NCI-H526 treated with DMSO at 0.1 percent for 48 hours (cell line): ENCODE results near the gene RAB7B.

Experiments
- DNase-seq: peaks from one replicate; lab custom pipeline; 2025; lab: John Stamatoyannopoulos, UW

The RAB7B gene

DNA sequence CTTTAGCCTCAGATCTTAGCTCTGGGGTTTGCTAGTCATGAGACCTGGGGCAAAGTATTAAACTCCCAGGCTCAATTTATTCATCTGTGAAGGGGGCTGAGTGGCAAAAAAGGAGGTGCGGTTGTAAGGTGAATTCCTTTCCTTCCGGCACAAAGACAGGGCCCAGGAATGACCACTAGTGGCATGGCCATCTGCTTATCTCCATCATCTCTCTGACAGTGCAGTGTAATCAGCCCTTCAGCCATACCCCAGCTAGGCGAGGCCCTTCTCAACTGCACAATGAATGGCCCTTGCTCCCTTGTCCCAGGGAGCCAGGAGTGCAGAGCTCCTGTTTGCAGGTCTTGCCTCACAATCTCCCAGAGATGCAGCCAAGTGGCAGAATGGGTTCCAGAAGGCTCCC, 54.3 kb downstream of the RAB7B start:
- no peak for DNase-seq

DNA sequence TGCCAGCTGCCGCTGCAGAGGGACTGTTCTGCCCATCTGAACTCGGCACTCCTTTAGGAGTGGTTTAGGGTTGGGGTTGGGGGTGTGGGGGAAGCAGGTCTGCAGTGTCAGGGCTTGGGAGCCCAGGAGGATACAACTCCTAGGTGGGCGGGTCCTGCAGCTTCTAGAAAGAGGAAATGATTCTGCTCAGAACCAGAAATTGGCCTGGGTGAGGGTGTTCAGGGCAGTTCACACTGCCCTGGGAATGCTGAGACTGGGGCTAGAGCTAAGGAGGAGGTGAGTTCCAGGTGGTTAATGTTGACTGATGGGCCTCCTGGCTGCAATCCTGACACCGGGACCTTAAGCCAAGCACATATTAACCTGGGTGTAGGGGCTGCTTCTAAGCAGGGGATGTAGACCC, 55.2 kb downstream of the RAB7B start:
- no peak for DNase-seq

DNA sequence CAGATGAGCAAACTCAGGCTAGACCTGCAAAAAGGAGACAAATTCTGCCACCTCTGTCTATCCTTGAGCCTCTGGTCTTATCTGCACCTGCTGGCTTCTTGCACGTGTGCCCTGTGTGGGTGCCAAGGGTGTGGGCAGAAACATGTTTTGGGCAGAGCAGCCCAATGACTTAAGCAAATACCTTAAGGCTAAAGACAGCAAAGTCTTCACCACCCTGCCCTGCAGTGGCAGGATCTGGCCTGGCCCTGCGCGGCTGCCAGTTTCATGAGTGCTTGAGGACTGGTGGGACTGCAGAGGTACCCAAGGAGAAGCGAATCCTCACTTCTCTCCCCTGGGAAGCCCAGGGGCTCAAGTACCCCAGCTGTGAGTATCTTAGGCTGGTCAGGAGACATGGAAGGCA, 56.2 kb downstream of the RAB7B start:
- no peak for DNase-seq

DNA sequence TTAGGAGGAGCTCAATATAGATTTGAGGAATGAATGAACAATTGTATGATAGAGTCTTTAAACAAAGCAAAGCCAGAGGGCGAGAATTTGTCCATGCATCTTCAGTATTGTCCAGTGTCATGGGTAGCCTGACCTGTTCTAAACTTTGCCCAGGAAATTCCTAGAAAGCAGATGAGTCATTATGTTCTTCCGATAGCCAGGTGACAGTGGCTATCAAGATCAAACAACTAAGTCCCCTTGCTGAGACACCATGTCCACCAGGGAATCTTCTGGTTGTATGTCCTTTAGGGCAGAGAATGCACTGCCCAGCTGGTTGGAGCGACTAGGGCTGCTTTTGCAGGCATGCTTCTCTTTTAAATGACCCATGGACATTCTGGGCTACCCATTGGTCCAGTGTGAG, 58.1 kb downstream of the RAB7B start:
- no peak for DNase-seq

DNA sequence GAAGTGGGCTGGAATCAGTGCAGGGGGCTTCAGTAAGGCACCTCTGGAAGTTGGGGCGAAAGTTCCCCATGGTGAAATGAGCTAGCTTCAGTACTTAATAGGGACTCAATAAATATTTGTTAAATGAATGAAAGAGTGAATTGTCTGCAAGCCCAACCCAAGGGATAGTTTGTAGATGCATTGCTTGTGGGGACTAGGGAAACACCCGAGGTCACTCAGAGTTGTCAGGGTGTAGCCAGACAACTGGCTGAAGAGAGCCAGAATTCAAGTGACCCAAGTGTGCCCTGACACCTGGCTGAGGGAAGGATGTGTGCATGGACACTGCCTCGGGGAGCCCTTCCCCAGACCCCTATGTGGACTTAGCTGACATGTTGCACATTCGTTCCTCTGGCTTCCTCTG, 58.7 kb downstream of the RAB7B start:
- DNase-seq = no peak

DNA sequence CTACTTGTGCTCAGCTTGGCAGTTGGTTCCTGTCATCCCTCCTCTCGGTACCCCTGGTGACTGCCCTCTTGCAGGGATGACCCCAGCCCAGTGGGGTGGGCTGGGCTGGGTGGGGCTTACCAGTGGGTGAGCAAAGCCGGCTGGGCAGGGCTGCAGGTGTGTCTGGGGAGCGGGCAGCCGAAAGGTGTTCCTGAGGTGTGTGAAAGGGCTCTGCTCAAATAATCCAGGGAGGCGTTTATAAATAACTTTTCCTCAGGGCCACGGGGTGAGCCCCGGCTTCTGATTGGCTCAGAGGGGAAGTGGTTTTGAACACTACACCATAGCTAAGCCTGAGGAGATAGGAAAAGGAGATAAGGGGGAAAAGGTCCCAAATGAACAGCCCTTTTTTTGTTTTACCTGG, 60.0 kb downstream of the RAB7B start, which contains the start of gene SLC26A9:
SLC26A9 (minus strand) TSS at position 212 of the 400 bp plus-strand sequence. CDS start 7,636 bp downstream, outside the sequence.
- no peak for DNase-seq

- no peak for DNase-seq
Measured at GRCh38 chr1:205942631-205943159, 60.5 kb downstream of the RAB7B start.

- DNase-seq = no peak
Measured at GRCh38 chr1:205940710-205941109, 62.5 kb downstream of the RAB7B start.

- DNase-seq = no peak
Measured at GRCh38 chr1:205939690-205940330, 63.4 kb downstream of the RAB7B start.

DNA sequence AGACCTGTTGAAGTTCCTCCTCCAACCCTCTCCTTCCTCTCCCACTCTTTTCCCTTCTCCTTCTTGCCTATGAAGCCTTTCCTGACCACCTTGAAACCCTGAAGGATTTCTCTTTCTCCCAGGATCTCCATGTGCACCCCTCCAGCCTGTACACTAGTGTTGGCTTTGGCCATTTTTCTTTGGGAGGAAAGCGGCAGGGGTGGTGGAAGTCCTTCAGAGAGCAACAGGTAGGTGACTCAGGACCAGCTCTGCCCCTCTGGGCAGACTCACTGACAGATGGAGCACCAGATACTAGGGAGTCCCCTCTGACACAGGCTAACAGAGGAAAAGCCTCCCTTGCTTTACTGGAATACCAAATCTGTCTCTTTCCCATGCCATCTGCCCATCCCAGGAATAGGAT, 64.5 kb downstream of the RAB7B start:
- DNase-seq = no peak

- no peak for DNase-seq
Measured at GRCh38 chr1:205936846-205937586, 66.2 kb downstream of the RAB7B start.

DNA sequence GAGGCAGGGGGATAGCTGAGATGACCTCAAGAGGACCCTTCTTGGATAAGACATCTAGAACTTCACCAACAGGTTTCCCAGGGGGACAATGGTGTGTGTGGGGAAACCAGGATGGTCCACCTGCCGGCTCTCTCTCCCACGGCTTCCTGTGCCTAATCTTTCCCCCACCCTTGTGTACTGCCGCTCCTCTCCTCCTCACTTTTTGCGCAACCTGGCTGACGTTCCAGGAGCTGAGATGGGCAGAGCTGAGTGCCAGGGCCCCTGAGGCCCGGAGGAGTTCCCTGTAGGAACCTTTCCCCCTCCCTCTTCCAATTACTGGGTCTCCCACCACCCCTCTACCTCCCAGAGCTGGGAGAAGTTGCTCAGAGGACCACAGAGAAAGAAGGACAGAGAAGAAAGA, 66.9 kb downstream of the RAB7B start:
- DNase-seq = no peak

DNA sequence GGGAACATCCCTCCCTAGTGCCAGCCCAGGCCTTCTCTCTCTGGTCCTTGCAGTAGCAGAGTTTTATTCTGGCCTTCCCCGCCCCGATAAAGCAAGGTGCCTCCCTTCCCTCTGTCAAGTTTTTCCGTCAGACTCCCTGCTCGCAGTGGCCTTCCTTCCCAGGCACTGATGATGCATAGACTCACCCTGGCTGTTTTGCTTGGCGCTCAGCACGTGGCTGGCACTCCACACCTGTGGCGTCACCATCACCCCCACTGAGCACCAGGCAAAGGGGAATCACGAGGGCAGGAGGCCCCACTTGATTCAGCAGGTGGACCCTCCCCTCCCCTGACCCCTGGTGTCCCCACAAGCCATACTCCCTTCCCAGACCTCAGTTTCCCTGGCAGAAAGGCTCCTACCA, 67.3 kb downstream of the RAB7B start:
- DNase-seq = no peak

DNA sequence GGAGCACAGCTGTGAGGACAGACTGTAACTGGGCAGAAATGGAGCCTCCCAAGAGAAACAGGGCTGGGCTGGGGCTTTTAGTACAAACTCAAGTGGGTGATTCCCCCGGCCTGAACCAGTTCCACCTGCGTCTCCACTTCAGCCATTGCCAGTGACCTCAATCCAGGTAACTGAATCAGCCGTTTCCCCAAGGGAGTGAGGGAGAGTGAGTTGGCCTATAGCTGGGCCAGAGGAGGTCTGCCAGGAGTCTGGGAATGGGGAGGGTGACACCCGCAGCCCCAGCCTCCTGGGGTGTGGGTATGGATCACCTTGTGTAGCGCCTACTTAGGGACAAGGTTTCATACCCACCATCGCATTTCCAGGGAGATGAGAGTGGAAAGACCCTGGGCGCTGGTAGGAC, 68.4 kb downstream of the RAB7B start:
- DNase-seq = no peak

DNA sequence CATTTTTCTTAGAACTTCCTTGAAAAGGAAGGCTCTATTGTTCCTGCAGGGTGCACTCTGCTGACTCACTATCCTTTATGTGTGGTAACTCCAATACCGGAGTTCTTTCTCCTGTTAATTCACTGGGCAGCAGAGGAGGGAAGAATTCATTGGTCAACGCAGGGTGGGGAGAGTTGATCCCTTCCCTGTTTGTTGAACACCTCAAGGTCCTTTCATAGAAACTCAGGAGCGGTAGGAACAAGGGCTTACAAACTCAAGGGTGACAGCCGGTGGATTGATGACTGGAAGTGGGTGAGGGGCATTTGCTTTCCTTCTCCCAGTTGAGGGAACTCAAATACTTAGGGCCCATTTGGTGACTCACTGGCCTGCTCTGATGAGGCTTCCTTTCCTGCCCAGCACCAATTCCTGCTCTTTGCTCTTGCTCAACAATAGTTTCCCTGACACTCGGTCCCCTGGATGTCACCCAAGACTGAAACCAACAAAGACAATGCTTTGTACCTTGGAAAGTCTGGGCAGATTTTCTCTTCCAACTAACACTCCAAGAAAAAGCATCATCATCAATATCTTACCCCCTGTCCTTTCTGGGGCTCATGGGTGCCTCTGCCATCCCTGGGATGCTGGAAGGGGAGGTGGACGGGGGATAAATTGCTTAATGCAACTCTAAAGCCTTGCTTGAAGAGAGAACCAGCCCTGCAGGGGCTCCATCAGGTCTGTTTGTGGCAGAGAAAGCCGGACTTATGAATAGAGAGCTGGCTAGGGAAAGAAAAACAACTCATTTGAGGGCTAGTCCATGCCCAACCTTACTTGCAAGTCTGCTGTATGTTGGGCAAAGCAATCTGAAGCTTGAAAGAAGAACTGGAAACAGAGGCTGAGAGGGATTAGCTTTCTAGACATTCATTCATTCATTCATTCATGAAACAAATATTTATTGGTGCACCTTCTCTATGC, 69.2 kb downstream of the RAB7B start:
- no peak for DNase-seq

- no peak for DNase-seq
Measured at GRCh38 chr1:205932776-205933175, 70.4 kb downstream of the RAB7B start.

- DNase-seq = no peak
Measured at GRCh38 chr1:205930799-205931281, 72.4 kb downstream of the RAB7B start.

GRCh38 chr1:205930195-205930577, 73.0 kb downstream of the RAB7B start:
- no peak for DNase-seq

GRCh38 chr1:205929496-205930194, 73.5 kb downstream of the RAB7B start:
- DNase-seq = no peak

DNA sequence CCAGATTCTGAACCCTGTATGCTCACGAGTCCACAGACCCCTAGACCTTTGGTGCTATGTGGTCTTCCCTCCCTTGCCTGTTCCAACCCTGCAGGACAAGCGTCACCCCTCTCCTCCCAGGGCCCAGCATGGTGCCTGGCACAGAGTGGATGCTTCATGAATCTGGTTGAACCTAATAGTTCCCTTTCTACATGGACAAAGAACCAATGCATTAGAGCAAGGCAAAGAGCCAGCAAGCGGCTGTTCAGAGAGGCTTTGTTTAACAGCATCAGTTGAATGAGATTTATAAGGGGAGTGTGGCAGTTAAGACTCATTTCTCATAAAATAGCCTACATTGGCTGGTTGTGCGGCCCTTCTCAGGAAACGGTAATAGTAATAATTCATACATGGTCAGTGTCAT, 74.9 kb downstream of the RAB7B start:
- no peak for DNase-seq

DNA sequence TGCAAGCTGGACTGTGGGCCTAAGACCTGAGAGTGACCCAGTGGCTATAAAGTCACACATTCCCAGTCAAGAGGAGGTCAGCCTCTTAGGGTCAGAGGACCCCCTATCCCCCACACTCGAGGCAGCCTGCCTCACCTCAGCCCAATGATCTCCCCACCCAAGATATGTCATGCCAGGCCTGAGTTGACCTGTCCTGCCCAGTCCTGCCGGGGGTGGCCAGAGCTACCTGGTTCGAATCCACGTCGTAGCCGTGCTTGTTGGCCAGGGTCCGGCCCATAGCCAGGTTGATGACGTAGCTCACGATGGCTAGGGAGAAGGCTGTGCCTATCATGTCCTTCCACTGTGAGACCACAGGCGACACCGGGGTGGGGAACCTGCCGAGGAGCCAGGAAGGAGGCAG, 75.5 kb downstream of the RAB7B start:
- DNase-seq = no peak

GRCh38 chr1:205927247-205927646, 75.9 kb downstream of the RAB7B start:
- DNase-seq = no peak
